CD14-positive monocyte (primary cell): Measurements from ENCODE around the gene ENPEP. TPM values are rescaled to one million over a fixed set of nuclear protein-coding genes. Genes with fewer than 3 reads are reported as not detected.

Experiments
- DNase-seq, 3 donors: peaks; one replicate each; pipeline ENCODE4 v3.0.0-alpha.2; 2011 to 2022
- H2AFZ ChIP-seq: 2 replicates; pipeline ENCODE4 v1.6.0; 2012; ENCODE audit warnings: mild to moderate bottlenecking, low read depth, low read length, inconsistent platforms; ENCODE audit not compliant: insufficient read depth, poor library complexity, severe bottlenecking
- H3K27ac ChIP-seq, 2 donors: 1 replicate in 1 of 2; 2 replicates in 1 of 2; pipeline ENCODE4 v1.5.1; 2012 to 2013; ENCODE audit warnings: low read length in 2 of 2, control low read depth in 1 of 2, inconsistent platforms in 1 of 2, low read depth in 1 of 2, mild to moderate bottlenecking in 1 of 2
- H3K27me3 ChIP-seq, 2 donors: one replicate each; pipeline versions ENCODE4 v1.6.0 to v1.6.1; 2011 to 2013; ENCODE audit warnings: low read length in 2 of 2; ENCODE audit not compliant: control insufficient read depth in 2 of 2, insufficient read depth in 2 of 2
- H3K36me3 ChIP-seq, 2 donors: replicated peaks in 1 of 2; 1 replicate in 1 of 2; 2 replicates in 1 of 2; pipeline versions ENCODE4 v1.5.1 to v1.6.1; 2012 to 2013; ENCODE audit warnings: low read length in 2 of 2, control low read depth in 1 of 2, inconsistent platforms in 1 of 2, mild to moderate bottlenecking in 1 of 2; ENCODE audit not compliant: insufficient read depth in 2 of 2, control insufficient read depth in 1 of 2
- H3K4me1 ChIP-seq, 2 donors: 1 replicate in 1 of 2; 2 replicates in 1 of 2; pipeline versions ENCODE4 v1.5.1 to v1.6.1; 2012 to 2013; ENCODE audit warnings: low read length in 2 of 2, control low read depth in 1 of 2, inconsistent platforms in 1 of 2, mild to moderate bottlenecking in 1 of 2, moderate library complexity in 1 of 2; ENCODE audit not compliant: insufficient read depth in 2 of 2, control insufficient read depth in 1 of 2
- H3K4me2 ChIP-seq: replicated peaks from 2 replicates; pipeline ENCODE3; 2012; ENCODE audit warnings: low read length, moderate library complexity, mild to moderate bottlenecking; ENCODE audit not compliant: poor library complexity, severe bottlenecking; ENCODE audit errors: extremely low read depth
- H3K4me3 ChIP-seq, 3 experiments: fragments of 200-600 bp in 1 of 3; sonication (generic) in 1 of 3; replicated peaks in 1 of 3; 1 replicate in 2 of 3; 2 replicates in 1 of 3; pipeline ENCODE4 v1.5.1; 2011 to 2013; ENCODE audit warnings: low read length in 3 of 3, mild to moderate bottlenecking in 3 of 3, control low read depth in 2 of 3, low read depth in 2 of 3, inconsistent platforms in 1 of 3, moderate library complexity in 1 of 3
- H3K79me2 ChIP-seq: 2 replicates; pipeline ENCODE4 v1.6.0; 2012; ENCODE audit warnings: mild to moderate bottlenecking, control low read depth, inconsistent platforms, low read length, moderate library complexity; ENCODE audit not compliant: insufficient read depth
- H3K9ac ChIP-seq: 2 replicates; pipeline ENCODE4 v1.6.0; 2017; ENCODE audit warnings: low read length, mild to moderate bottlenecking; ENCODE audit not compliant: insufficient read depth, poor library complexity, severe bottlenecking
- H3K9me3 ChIP-seq, 2 donors: replicated peaks in 1 of 2; 1 replicate in 1 of 2; 2 replicates in 1 of 2; pipeline versions ENCODE4 v1.5.1 to v1.6.1; 2012 to 2013; ENCODE audit warnings: low read length in 2 of 2, control low read depth in 1 of 2; ENCODE audit not compliant: control insufficient read depth in 1 of 2, insufficient read depth in 1 of 2
- H4K20me1 ChIP-seq: 2 replicates; pipeline ENCODE4 v1.6.0; 2012; ENCODE audit warnings: mild to moderate bottlenecking, low read length, control low read depth, moderate library complexity; ENCODE audit not compliant: insufficient read depth
- H3K27ac Mint-ChIP-seq, 7 donors: one replicate each; pipeline ENCODE4 v1.8.0; 2020; ENCODE audit warnings: mild to moderate bottlenecking in 7 of 7, mixed read lengths in 7 of 7, moderate library complexity in 6 of 7, inconsistent platforms in 2 of 7
- H3K27me3 Mint-ChIP-seq, 3 donors: one replicate each; pipeline ENCODE4 v1.8.0; 2021 to 2022; ENCODE audit warnings: low read depth in 3 of 3, mild to moderate bottlenecking in 3 of 3, mixed read lengths in 3 of 3, moderate library complexity in 3 of 3, inconsistent platforms in 1 of 3
- H3K36me3 Mint-ChIP-seq, 2 donors: one replicate each; pipeline ENCODE4 v1.8.0; 2020; ENCODE audit warnings: mixed read lengths in 2 of 2, inconsistent platforms in 1 of 2, mild to moderate bottlenecking in 1 of 2
- H3K4me1 Mint-ChIP-seq: one replicate; pipeline ENCODE4 v1.8.0; 2020; ENCODE audit warnings: mild to moderate bottlenecking, mixed read lengths
- H3K4me3 Mint-ChIP-seq, 2 donors: one replicate each; pipeline ENCODE4 v1.8.0; 2020; ENCODE audit warnings: mild to moderate bottlenecking in 2 of 2, mixed read lengths in 2 of 2, moderate library complexity in 1 of 2
- H3K9me3 Mint-ChIP-seq, 7 donors: one replicate each; pipeline ENCODE4 v1.8.0; 2020 to 2022; ENCODE audit warnings: mixed read lengths in 7 of 7, mild to moderate bottlenecking in 6 of 7, moderate library complexity in 6 of 7, inconsistent platforms in 2 of 7
- CTCF ChIP-seq: fragments of 200-600 bp; IDR thresholded peaks from one replicate; pipeline ENCODE4 v1.8.0; 2022; ENCODE audit warnings: antibody characterized with exemption, mild to moderate bottlenecking
- WGBS: methylation state at CpG from one replicate; pipeline ENCODE4 v1.1.5; 2013; ENCODE audit warnings: missing lambda C conversion rate; ENCODE audit not compliant: insufficient coverage; 5-methylcytosine and 5-hydroxymethylcytosine counted together
- intact Hi-C, 2 donors: fragments of 100-400 bp; cut with micrococcal nuclease; formaldehyde crosslinking; loops; one replicate each; pipeline versions ENCODE4 v1.15.0 to v1.15.1; 2023
- polyA plus RNA-seq, 3 donors: library from polyadenylated mRNA; depleted of rRNA in 1 of 3; unstranded in 2 of 3; stranded (reverse) in 1 of 3; fragments of 300-500 nt in 2 of 3; fragments of >200 nt in 1 of 3; fragmentation: Illumina TruSeq in 2 of 3; gene quantifications; 1 replicate in 2 of 3; 2 replicates in 1 of 3; pipeline ENCODE4 v1.2.3, GENCODE V29; 2012 to 2021

Gene ENPEP
- polyA plus RNA-seq, 3 donors: not detected

- Histone ChIP-seq H2AFZ (no peak overlapping the region), H3K4me1 (no peaks in the 10 kb centered on the region), H3K27me3 (no peaks in the 10 kb centered on the region), H3K36me3 (no peaks in the 10 kb centered on the region), H3K79me2 (no peaks in the 10 kb centered on the region), H3K4me3 (no peak overlapping the region), H3K9me3 (peaks cover 11 to 16% of the 10 kb centered on the region in 2 donors), H3K4me2 (no peak overlapping the region), H4K20me1 (no peaks in the 10 kb centered on the region), H3K9ac (no peak overlapping the region), H3K27ac (no peak overlapping the region)
- Mint-ChIP-seq H3K27ac (no peak overlapping the region), H3K36me3 (no peaks in the 10 kb centered on the region), H3K9me3 (peaks cover 4 to 28% (median 14%) of the 10 kb centered on the region in 7 donors), H3K4me1 (no peaks in the 10 kb centered on the region), H3K27me3 (peaks cover 8 to 14% (median 12%) of the 10 kb centered on the region in 3 donors), H3K4me3 (no peak overlapping the region)
- no CpG with 5 or more reads among the region's 2 CpGs for WGBS
- DNase-seq: no peak
- no peak for TF ChIP-seq CTCF
- intact Hi-C loops: no loop called here
These were observed 120.5 kb downstream of the ENPEP start for GRCh38 chr4:110596431-110596830.

GRCh38 chr4:110597582-110597981 lies 121.6 kb downstream of the ENPEP start:
- Mint-ChIP-seq H3K27me3 (peaks cover 10 to 14% (median 13%) of the 10 kb centered on the region in 3 donors), H3K36me3 (no peaks in the 10 kb centered on the region), H3K9me3 (peaks cover 4 to 28% (median 14%) of the 10 kb centered on the region in 7 donors), H3K4me1 (no peaks in the 10 kb centered on the region), H3K27ac (no peak overlapping the region), H3K4me3 (no peak overlapping the region)
- Histone ChIP-seq H2AFZ (no peak overlapping the region), H3K79me2 (no peaks in the 10 kb centered on the region), H3K4me3 (no peak overlapping the region), H3K27ac (no peak overlapping the region), H4K20me1 (no peaks in the 10 kb centered on the region), H3K27me3 (peaks cover under 1 to 2% of the 10 kb centered on the region in 2 donors), H3K4me2 (no peak overlapping the region), H3K9ac (no peak overlapping the region), H3K4me1 (no peaks in the 10 kb centered on the region), H3K36me3 (no peaks in the 10 kb centered on the region), H3K9me3 (peaks cover 11 to 16% of the 10 kb centered on the region in 2 donors)
- no peak for TF ChIP-seq CTCF
- DNase-seq: no peak
- intact Hi-C loops: no loop called here
